Measurements from ENCODE around the gene FOXI1. TPM values are rescaled to one million over a fixed set of nuclear protein-coding genes. Genes with fewer than 3 reads are reported as not detected.

The FOXI1 gene
- total and polyA plus RNA-seq, 8 donors = 0.09 to 1.8 (median 0.38) TPM; not detected in 3

- Histone ChIP-seq H3K9me3 (no peaks in the 10 kb centered on the region), H3K4me3 (no peak overlapping the region), H3K4me1 (no peaks in the 10 kb centered on the region), H3K27ac (no peak overlapping the region), H3K27me3 (no peaks in the 10 kb centered on the region), H3K36me3 (no peaks in the 10 kb centered on the region)
- TF ChIP-seq CTCF (IDR thresholded peaks at IDR 0.05) = no peak
- DNase-seq (no peak), ATAC-seq (no peak), FAIRE-seq (no peak)
- intact Hi-C loops (cut with DNase I) = no loop called here
- 90 to 92% methylated on average over 2 of the region's 2 CpGs for WGBS, 2 donors
Observed at GRCh38 chr5:170120576-170120975, 14.9 kb downstream of the FOXI1 start.

- Histone ChIP-seq H3K4me1 (no peaks in the 10 kb centered on the region), H3K27me3 (no peaks in the 10 kb centered on the region), H3K27ac (no peak overlapping the region), H3K4me3 (no peak overlapping the region), H3K9me3 (no peaks in the 10 kb centered on the region), H3K36me3 (no peaks in the 10 kb centered on the region)
- WGBS, 2 donors = 59 to 67% methylated on average over 7 of the region's 7 CpGs
- ATAC-seq (no peak), DNase-seq (no peak), FAIRE-seq (no peak)
- no peak for TF ChIP-seq CTCF (IDR thresholded peaks at IDR 0.05)
- intact Hi-C loops (cut with DNase I) = no loop called here
Observed at GRCh38 chr5:170121321-170121720, 15.6 kb downstream of the FOXI1 start.

DNA sequence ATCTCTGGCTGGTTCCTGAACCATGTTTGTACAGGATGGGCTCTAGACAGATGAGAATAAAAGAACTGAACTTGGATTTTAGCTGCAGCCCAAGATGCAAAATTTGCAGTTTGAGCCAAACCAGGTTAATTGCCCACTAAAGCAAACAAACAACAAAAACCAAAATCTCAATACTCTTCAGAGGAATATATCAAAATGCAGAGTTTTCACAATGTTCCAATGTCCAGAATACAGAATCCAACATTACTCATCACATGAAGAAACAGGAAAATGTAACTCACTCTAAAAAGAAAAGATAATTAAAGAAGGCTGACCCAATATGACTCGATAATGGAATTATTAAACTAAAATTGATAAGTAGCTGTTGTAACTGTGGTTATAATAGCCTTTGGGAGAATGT lies 20.4 kb downstream of the FOXI1 start:
- FAIRE-seq = no peak
- no peaks in the 10 kb centered on the region for H3K27me3 ChIP-seq
- H3K27ac ChIP-seq = no peak overlapping the region
- H3K9me3 ChIP-seq = no peaks in the 10 kb centered on the region
- TF ChIP-seq CTCF (IDR thresholded peaks at IDR 0.05) = no peak
- ATAC-seq = no peak
- H3K4me1 ChIP-seq = no peaks in the 10 kb centered on the region
- WGBS, 2 donors = 28 to 33% methylated on average over 1 of the region's 1 CpG
- H3K36me3 ChIP-seq = no peaks in the 10 kb centered on the region
- no peak for DNase-seq
- H3K4me3 ChIP-seq = no peak overlapping the region
- intact Hi-C loops (cut with DNase I) = no loop called here

GRCh38 chr5:170126626-170127025 lies 20.9 kb downstream of the FOXI1 start:
- Histone ChIP-seq H3K9me3 (no peaks in the 10 kb centered on the region), H3K4me1 (no peaks in the 10 kb centered on the region), H3K4me3 (no peak overlapping the region), H3K27ac (no peak overlapping the region), H3K27me3 (no peaks in the 10 kb centered on the region), H3K36me3 (no peaks in the 10 kb centered on the region)
- DNase-seq (no peak), FAIRE-seq (no peak), ATAC-seq (no peak)
- intact Hi-C loops (cut with DNase I) = no loop called here
- TF ChIP-seq CTCF (IDR thresholded peaks at IDR 0.05) = no peak
- WGBS, 2 donors = 66 to 67% methylated on average over 1 of the region's 1 CpG

- DNase-seq (no peak), FAIRE-seq (no peak), ATAC-seq (no peak)
- no peak overlapping the region for H3K27ac ChIP-seq
- intact Hi-C loops (cut with DNase I) = no loop called here
- TF ChIP-seq CTCF (IDR thresholded peaks at IDR 0.05) = no peak
- H3K9me3 ChIP-seq = no peaks in the 10 kb centered on the region
- no peaks in the 10 kb centered on the region for H3K4me1 ChIP-seq
- no peaks in the 10 kb centered on the region for H3K27me3 ChIP-seq
- WGBS, 2 donors = 56 to 75% methylated on average over 3 of the region's 3 CpGs
- H3K36me3 ChIP-seq = no peaks in the 10 kb centered on the region
- no peak overlapping the region for H3K4me3 ChIP-seq
Observed at GRCh38 chr5:170131235-170131634, 25.5 kb downstream of the FOXI1 start.
